PC-9 (cell line): ENCODE measurements around the gene GSG1. TPM values are rescaled to one million over a fixed set of nuclear protein-coding genes. Genes with fewer than 3 reads are reported as not detected.

ENCODE experiments used
- BruUV-seq: library from RNA; stranded (reverse); fragments of 400-500 nt; replicated peaks from 2 replicates; lab custom pipeline; 2021; lab: Mats Ljungman, UMichigan
- CTCF ChIA-PET: fragments of 300-600 bp; sonication (Branson Sonifier 250); formaldehyde crosslinking; loops from one replicate; lab custom pipeline; 2022; ENCODE audit warnings: antibody characterized with exemption; lab: Charles Lee
- POLR2A ChIA-PET: fragments of 300-600 bp; sonication (Branson Sonifier 250); formaldehyde crosslinking; loops from one replicate; lab custom pipeline; 2022; ENCODE audit warnings: antibody characterized with exemption; ENCODE audit not compliant: unreplicated experiment; lab: Charles Lee
- DNase-seq, 2 experiments: peaks; one replicate each; pipeline versions ENCODE4 v3.0.0 to v3.0.0-alpha.2; 2015 to 2022; ENCODE audit warnings: mixed read lengths in 1 of 2
- H2AFZ ChIP-seq: fragments of 200-600 bp; sonication (generic); 2 replicates; pipeline ENCODE4 v1.8.1; 2017; ENCODE audit warnings: antibody characterized with exemption
- H3F3A ChIP-seq: fragments of 200-600 bp; sonication (generic); 2 replicates; pipeline ENCODE4 v1.8.1; 2017; ENCODE audit warnings: antibody characterized with exemption, mild to moderate bottlenecking, low read depth; ENCODE audit not compliant: insufficient read depth
- H3K27ac ChIP-seq: fragments of 200-600 bp; sonication (generic); 2 replicates; pipeline ENCODE4 v1.6.1; 2016; ENCODE audit warnings: mixed run types
- H3K27me3 ChIP-seq: fragments of 200-600 bp; sonication (generic); 2 replicates; pipeline ENCODE4 v1.6.1; 2016; ENCODE audit warnings: low read depth, mixed run types; ENCODE audit not compliant: insufficient read depth
- H3K36me3 ChIP-seq: fragments of 200-600 bp; sonication (generic); 2 replicates; pipeline ENCODE4 v1.6.1; 2016; ENCODE audit warnings: low read depth, mixed run types
- H3K4me1 ChIP-seq: fragments of 200-600 bp; sonication (generic); replicated peaks from 2 replicates; pipeline ENCODE4 v1.6.1; 2016; ENCODE audit warnings: mixed run types; ENCODE audit not compliant: insufficient read depth
- H3K4me2 ChIP-seq: fragments of 200-600 bp; sonication (generic); 2 replicates; pipeline ENCODE4 v1.6.1; 2017; ENCODE audit warnings: mixed run types
- H3K4me3 ChIP-seq: fragments of 200-600 bp; sonication (generic); 2 replicates; pipeline ENCODE4 v1.6.1; 2016; ENCODE audit warnings: mixed run types
- H3K79me2 ChIP-seq: fragments of 200-600 bp; sonication (generic); 2 replicates; pipeline ENCODE4 v1.6.1; 2017; ENCODE audit warnings: low read depth, mixed run types
- H3K9me2 ChIP-seq: fragments of 200-600 bp; sonication (generic); 2 replicates; pipeline ENCODE4 v1.8.1; 2017; ENCODE audit warnings: mild to moderate bottlenecking; ENCODE audit not compliant: insufficient read depth
- H3K9me3 ChIP-seq: fragments of 200-600 bp; sonication (generic); 2 replicates; pipeline ENCODE4 v1.8.1; 2016; ENCODE audit warnings: low read depth; ENCODE audit not compliant: insufficient read depth
- H4K20me1 ChIP-seq: fragments of 200-600 bp; sonication (generic); 2 replicates; pipeline ENCODE4 v1.8.1; 2017; ENCODE audit not compliant: insufficient read depth
- CTCF ChIP-seq: fragments of 200-600 bp; sonication (generic); conservative IDR thresholded peaks from 2 replicates; pipeline ENCODE4 v1.6.1; 2017; ENCODE audit warnings: mixed run types, antibody characterized with exemption, mild to moderate bottlenecking, moderate library complexity
- EZH2 ChIP-seq: fragments of 200-600 bp; sonication (generic); IDR thresholded peaks from 2 replicates; pipeline ENCODE4 v1.8.0; 2017; ENCODE audit warnings: antibody characterized with exemption, low read depth
- intact Hi-C: fragments of 100-400 bp; cut with micrococcal nuclease; formaldehyde crosslinking; loops from one replicate; pipeline ENCODE4 v1.10.0; 2022; ENCODE audit not compliant: unreplicated experiment
- total RNA-seq: library from RNA; stranded (reverse); gene quantifications from 2 replicates; pipeline ENCODE4 v1.2.3, GENCODE V29; 2021

The GSG1 gene
- total RNA-seq, 1 experiment from 2014 or later: 0.41 TPM

GRCh38 chr12:13119826-13120225, 16.4 kb upstream of the GSG1 start:
- BruUV-seq: no TSS peak
- Histone ChIP-seq H3K4me1 (peaks cover 29% of the 10 kb centered on the region), H3K9me2 (no peaks in the 10 kb centered on the region), H3K4me2 (no peak overlapping the region), H3K9me3 (no peaks in the 10 kb centered on the region), H3K27me3 (no peaks in the 10 kb centered on the region), H4K20me1 (no peaks in the 10 kb centered on the region), H3F3A (peaks cover 16% of the 10 kb centered on the region), H3K4me3 (no peak overlapping the region), H3K79me2 (no peaks in the 10 kb centered on the region), H3K27ac (no peak overlapping the region), H2AFZ (no peak overlapping the region), H3K36me3 (no peaks in the 10 kb centered on the region)
- ChIA-PET CTCF (no interaction called here), POLR2A (interaction anchor here (1.1 kb wide), 1 partner anchor 17 kb away, joined by 4 read pairs; no protein-coding TSS in a partner anchor)
- no peak for DNase-seq
- intact Hi-C loops: loop anchor here (2.0 kb wide), 1 partner anchor 17 kb away; the partner anchor contains the start of gene GSG1
- TF ChIP-seq EZH2: no peak
- no peak for TF ChIP-seq CTCF

DNA sequence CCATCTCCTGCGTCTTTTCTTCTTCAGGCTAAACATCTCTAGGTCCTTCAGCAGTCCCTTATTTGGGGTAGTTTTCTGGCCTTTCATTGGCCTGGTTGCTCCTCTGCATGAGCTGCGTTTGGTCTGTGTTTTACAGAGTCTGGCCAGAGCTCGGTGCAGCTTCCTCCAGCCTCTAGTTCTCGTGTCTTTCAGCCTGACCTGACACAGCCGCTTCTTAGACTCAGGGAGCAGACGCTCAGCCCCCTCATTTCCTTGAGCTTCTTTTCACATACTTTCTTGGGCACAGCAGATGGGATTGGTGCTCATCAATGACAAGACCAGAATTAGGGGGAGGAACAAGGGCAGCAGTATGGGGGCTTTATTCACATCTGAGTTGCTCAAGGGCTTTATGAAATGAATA, 13.6 kb upstream of the GSG1 start:
- Histone ChIP-seq H3K4me1 (peaks cover 20% of the 10 kb centered on the region), H3K36me3 (no peaks in the 10 kb centered on the region), H3K9me2 (no peaks in the 10 kb centered on the region), H3K4me3 (no peak overlapping the region), H2AFZ (no peak overlapping the region), H3F3A (peaks cover 9% of the 10 kb centered on the region), H4K20me1 (no peaks in the 10 kb centered on the region), H3K27me3 (no peaks in the 10 kb centered on the region), H3K4me2 (no peak overlapping the region), H3K79me2 (no peaks in the 10 kb centered on the region), H3K9me3 (no peaks in the 10 kb centered on the region), H3K27ac (no peak overlapping the region)
- POLR2A ChIA-PET: interaction anchor here (0.6 to 0.8 kb wide), 6 partner anchors 18 to 132 kb away, joined by 3 to 6 read pairs (median 4); partner anchors contain the start of gene EMP1
- intact Hi-C loops: no loop called here
- no peak for DNase-seq
- TF ChIP-seq EZH2 (no peak), CTCF (no peak)
- CTCF ChIA-PET: interaction anchor here (1.0 kb wide), 1 partner anchor 18 kb away, joined by 3 read pairs; no protein-coding TSS in a partner anchor
- BruUV-seq: no TSS peak

GRCh38 chr12:13116259-13116658, 12.8 kb upstream of the GSG1 start:
- no peaks in the 10 kb centered on the region for H3K36me3 ChIP-seq
- H4K20me1 ChIP-seq: no peaks in the 10 kb centered on the region
- CTCF ChIA-PET: interaction anchor here (1.0 kb wide), 1 partner anchor 19 kb away, joined by 3 read pairs; no protein-coding TSS in a partner anchor
- H3K4me1 ChIP-seq: peaks cover 20% of the 10 kb centered on the region
- no peak overlapping the region for H2AFZ ChIP-seq
- TF ChIP-seq EZH2: no peak
- no peaks in the 10 kb centered on the region for H3K27me3 ChIP-seq
- POLR2A ChIA-PET: interaction anchor here (0.6 to 1.0 kb wide), 4 partner anchors 19 to 133 kb away, joined by 3 to 6 read pairs (median 4); partner anchors contain the start of gene EMP1
- peaks cover 9% of the 10 kb centered on the region for H3F3A ChIP-seq
- no peaks in the 10 kb centered on the region for H3K9me2 ChIP-seq
- no peak for DNase-seq
- H3K9me3 ChIP-seq: no peaks in the 10 kb centered on the region
- H3K27ac ChIP-seq: no peak overlapping the region
- H3K4me2 ChIP-seq: no peak overlapping the region
- no TSS peak for BruUV-seq
- no peak overlapping the region for H3K4me3 ChIP-seq
- no peaks in the 10 kb centered on the region for H3K79me2 ChIP-seq
- intact Hi-C loops: no loop called here
